SKM-1 treated with dmso at 0.1 percent for 144 hours (cell line): ENCODE measurements around the gene QPCTL.
"Not testable (repeated sequence)": the region's sequence is repeated elsewhere in the genome, so short reads cannot be mapped to it uniquely, and the experiment has no call there.

Source experiments
- DNase-seq: peaks from one replicate; lab custom pipeline; 2025; ENCODE audit not compliant: unreplicated experiment; lab: John Stamatoyannopoulos, UW

The QPCTL gene

GRCh38 chr19:45674946-45675345 is 17.5 kb upstream of the QPCTL start:
- no peak for DNase-seq

DNA sequence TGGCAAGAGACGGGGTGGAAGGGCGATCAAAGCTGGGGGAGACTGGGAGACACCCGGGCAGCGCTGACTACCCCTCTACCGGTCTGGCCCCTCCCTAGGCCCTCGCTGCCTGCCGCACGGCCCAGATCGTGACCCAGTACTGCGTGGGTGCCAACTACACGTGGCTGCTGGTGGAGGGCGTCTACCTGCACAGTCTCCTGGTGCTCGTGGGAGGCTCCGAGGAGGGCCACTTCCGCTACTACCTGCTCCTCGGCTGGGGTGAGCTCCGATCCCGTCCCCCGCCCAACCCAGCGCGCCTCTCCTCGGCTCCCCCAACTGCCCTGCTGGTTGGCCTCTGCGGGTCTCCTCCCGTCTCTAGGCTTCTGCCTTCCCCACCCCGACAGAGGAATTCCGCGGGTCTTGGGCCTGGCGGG is 15.6 kb upstream of the QPCTL start:
- DNase-seq, result no peak

DNA sequence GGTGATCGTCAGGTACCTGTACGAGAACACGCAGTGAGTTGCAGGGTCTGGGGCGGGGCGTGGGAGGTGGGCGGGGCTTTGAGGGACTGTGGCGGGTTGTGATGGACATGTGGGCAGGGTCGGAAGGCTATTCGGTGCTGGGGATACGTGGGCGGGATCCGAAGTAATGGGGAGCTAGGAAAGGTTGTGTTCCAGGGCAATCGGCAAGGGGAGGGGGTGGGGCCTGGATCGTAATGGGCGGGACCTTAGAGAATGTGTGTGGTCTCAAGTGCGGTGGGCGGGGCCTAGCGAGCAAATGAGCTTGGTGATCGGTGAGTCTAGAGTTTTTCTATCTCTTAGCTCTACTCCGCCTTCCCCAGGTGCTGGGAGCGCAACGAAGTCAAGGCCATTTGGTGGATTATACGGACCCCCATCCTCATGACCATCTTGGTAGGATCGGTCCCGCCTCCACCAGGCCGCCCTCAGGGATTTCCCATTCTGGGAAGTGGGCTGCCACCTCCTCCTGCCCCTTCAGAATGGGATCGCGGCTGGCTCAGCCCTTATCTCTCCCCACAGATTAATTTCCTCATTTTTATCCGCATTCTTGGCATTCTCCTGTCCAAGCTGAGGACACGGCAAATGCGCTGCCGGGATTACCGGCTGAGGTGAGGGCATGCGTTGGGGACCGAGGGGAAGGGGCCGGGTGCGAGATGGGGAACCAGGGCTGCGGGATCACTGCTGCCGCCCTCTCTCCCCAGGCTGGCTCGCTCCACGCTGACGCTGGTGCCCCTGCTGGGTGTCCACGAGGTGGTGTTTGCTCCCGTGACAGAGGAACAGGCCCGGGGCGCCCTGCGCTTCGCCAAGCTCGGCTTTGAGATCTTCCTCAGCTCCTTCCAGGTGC is 14.9 kb upstream of the QPCTL start:
- DNase-seq, result no peak

DNA sequence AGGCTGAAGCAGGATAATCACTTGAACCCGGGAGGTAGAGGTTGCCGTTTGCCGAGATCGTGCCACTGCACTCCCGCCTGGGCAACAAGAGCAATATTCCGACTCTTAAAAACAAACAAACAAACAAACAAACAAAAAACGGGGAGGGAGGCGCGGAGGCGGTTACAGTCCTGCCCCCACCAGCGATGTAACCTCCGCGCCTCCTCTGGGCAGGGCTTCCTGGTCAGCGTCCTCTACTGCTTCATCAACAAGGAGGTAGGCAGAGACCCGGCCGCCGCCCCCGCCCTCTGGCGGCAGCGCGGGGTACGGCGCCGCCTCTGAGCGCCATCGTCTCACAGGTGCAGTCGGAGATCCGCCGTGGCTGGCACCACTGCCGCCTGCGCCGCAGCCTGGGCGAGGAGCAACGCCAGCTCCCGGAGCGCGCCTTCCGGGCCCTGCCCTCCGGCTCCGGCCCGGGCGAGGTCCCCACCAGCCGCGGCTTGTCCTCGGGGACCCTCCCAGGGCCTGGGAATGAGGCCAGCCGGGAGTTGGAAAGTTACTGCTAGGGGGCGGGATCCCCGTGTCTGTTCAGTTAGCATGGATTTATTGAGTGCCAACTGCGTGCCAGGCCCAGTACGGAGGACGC is 11.0 kb upstream of the QPCTL start:
- peak; percentile 38 for DNase-seq

DNA sequence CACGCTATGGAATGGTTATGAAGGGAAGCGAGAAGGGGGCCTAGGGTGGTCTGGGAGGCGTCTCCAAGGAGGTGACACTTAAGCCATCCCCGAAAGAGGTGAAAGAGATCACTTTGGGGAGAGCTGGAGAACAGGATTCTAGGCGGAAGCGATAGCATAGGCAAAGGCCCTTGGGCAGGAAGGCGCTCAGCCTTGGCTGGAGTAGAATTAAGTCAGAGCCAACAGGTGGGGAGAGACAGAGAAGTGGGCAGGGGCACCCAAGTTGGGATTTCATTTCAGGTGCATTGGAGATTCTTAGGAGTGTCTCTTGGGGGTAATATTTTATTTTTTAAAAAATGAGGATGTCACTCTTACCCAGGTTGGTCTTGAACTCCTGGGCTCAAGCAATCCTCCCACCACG is 10.3 kb upstream of the QPCTL start:
- DNase-seq, result no peak

DNA sequence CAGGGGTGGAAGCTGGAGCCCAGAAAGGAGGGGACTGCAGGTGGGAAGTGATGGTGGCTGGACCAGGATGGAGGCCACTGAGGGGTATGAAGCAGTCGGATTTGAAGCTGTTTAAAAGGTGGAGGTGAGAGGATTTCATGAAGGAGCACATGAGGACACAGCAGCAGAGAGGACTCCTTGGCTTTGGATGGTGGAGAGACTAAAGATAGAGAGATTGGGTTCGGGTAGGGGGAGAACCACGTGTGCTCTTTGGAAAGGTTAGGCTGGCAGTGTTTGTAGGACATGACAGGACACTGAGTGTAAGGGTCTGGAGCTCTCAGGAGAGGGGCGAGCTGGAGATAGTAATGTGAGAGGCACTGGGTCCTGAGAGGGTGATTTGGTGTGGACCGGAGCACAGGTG is 9.6 kb upstream of the QPCTL start:
- DNase-seq, result no peak

DNA sequence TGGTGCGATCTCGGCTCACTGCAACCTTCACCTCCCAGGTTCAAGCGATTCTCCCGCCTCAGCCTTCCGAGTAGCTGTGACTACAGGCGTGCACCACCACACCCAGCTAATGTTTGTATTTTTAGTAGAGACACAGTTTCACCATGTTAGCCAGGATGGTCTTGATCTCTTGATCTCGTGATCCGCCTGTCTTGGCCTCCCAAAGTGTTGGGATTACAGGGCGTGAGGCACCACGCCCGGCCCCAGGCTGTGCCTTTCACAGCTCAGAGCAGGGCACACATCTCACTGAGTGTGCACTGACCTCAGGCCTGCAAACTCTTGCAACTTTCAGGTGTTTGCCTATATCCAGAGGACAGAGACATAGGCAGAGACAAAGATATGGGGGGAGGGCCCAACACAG is 7.4 kb upstream of the QPCTL start:
- not testable (repeated sequence) for DNase-seq

DNA sequence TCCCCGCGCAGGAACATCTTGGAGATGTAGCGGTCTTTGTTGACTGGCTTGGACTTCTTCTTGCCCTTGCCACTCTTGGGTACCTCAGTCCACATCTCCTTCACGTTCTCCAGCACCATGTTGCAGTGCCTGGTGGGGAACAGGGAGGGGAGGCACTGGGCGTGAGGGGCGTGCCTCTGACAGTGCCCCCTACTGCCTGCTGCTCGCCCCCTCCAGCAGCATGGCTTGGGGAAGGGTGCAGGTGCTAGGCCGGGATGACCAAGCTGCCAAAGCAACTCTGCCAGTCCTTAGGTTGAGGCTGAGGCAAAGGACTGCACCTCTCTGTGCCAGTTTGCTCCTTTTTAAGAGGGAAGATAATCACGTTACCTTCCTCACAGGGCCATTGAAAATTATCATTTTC is 4.9 kb upstream of the QPCTL start:
- DNase-seq, result no peak

DNA sequence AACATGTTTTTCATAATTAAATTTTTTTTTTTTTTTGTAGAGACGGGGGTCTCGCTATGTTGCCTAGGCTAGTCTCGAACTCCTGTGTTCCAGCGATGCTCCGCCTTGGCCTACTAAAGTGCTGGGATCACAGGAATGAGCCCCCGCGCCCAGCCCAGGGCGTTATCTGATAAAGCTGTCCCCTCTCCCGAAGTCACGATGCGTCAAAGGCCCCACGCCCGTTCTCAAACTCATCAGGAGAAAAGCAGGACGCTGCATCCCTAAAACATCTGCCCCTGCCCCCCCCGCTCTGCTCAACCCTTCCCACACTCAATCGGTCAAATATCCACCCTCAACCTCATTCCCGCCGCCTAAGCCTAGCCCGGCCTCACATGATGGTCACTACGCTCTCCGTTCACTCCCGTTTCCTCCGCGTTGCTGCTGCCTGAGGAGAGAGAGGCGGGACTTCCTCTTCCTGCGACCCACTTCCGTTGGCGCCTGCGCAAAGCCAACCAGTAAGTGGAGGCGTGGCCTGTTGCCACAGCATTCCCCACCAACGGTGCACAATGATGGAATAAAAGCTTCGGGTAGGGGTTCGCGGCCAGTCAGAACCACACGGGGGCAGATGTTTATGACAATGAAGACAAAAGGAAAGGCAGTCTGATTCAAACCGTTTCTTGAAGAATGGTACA is 815 bp upstream of the QPCTL start, which contains the start of gene SNRPD2:
TSS of gene SNRPD2 (minus strand) at position 438 of the 671 bp plus-strand sequence. CDS start at position 373, 65 bp downstream.
- DNase-seq, result peak; percentile 53

DNA sequence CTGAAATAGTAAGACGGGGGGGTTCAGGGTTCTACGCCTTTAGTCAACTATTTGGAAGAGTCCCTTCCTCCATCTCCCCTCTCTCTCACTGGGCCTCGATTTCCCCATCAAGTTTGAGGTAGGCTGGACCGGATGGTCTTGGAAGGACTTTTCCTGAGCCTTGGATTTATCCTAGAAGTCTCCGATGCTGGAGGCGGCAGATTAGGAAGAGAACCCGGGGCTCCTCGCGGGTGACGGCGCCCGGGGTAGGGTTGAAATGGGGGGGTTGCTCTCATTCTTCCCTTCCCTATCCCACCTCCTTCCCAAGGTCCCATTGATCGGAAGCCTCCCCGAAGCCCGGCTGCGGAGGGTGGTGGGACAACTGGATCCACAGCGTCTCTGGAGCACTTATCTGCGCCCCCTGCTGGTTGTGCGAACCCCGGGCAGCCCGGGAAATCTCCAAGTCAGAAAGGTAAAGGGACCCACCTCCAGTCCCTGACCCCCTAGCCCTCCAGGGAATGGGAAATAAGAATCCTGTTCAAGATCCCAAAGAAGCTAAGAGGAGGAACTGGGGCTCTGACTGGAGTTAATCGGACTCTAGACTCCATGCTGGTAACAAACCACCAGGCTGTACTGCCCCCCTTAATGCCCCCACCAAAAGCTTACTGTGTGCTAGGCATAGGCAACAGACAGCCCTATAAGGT is 781 bp downstream of the QPCTL start:
- no peak for DNase-seq

DNA sequence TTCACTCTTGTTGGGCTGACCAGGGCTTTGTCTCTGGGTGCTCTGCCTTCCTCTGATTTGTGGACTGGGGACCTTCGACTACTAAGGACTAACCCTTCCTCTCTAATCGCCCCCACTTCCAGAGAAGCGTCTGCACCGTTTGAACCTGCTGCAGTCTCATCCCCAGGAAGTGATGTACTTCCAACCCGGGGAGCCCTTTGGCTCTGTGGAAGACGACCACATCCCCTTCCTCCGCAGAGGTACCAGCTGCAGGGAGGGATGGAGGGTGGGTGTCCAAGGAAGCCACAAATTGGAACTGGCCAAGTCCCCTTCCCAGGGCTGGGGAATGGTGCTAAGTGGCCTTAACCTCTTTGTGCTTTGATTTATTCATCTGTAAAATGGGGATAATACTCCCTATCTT is 9.2 kb downstream of the QPCTL start:
- DNase-seq, result no peak

DNA sequence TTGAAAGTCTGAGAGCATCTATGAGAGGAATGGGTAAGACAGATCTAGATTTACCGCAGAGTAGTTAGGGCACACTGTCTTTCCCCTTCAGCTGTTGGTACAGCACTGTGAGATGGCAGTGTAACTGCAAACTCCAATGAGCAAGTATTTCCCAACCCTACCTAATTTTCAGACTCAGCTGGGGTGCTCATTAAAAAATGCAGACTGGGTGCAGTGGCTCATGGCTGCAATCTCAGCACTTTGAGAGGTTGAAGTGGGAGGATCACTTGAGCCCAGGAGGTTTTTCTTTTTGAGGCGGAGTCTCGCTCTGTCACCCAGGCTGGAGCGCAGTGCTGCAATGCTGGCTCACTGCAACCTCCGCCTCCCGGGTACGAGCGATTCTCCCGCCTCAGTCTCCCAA is 12.6 kb downstream of the QPCTL start:
- DNase-seq, result no peak

DNA sequence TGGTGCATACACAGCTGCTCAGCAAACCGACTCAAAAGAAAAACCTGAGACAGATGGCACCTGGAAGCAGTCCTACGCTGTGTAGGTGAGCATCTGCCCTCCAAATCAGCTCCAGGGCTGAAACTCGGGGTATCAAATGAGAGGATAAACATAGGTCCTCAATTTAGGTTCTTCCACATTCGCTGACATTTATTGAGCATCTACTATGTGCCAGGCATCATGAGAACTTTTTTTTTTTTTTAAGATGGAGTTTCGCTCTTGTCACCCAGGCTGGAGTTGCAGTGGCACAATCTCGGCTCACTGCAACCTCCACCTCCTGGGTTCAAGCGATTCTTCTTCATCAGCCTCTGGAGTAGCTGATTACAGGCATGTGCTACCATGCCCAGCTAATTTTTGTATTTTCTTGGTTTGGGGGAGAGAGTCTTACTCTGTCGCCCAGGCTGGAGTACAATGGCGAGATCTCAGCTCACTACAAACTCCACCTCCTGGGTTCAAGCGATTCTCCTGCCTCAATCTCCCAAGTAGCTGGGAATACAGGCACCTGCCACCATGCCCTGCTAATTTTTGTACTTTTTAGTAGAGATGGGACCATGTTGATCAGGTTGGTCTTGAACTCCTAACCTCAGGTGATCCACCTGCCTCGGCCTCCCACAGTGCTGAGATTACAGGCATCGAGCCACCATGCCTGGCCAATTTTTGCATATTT is 13.4 kb downstream of the QPCTL start:
- DNase-seq, result no peak

- no peak for DNase-seq
Measured at GRCh38 chr19:45710356-45711130, 18.1 kb downstream of the QPCTL start.

- DNase-seq, result no peak
Measured at GRCh38 chr19:45711851-45712698, 19.6 kb downstream of the QPCTL start.

DNA sequence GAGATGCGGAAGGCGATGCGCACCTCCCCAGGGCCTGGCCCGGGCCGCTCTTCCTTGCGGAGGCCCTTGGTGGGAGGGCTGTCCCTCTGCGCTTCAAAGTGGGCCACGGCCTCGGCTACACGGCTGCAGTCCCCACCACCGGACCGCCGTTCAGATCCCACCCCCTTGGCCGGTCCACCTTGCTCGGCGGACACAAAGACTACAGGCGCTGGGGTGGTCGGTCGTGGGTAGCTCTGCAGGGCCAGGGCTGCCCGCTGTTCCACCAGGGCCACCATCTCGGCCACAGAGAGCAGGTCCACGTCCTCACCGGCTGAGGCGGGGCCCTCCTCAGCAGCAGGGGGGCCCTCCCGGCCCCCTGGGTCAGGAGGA is 20.2 kb downstream of the QPCTL start:
- DNase-seq, result no peak

- no peak for DNase-seq
Measured at GRCh38 chr19:45713141-45713540, 20.7 kb downstream of the QPCTL start.

- DNase-seq, result no peak
Measured at GRCh38 chr19:45715139-45715538, 22.7 kb downstream of the QPCTL start.
